H9 (cell line): ENCODE measurements around the gene TXNDC11. TPM values are rescaled to one million over a fixed set of nuclear protein-coding genes. Genes with fewer than 3 reads are reported as not detected.

Experiments
- DNase-seq: peaks from one replicate; pipeline ENCODE4 v3.0.0-alpha.2; 2017
- H2AFZ ChIP-seq: one replicate; pipeline ENCODE4 v1.6.1; 2013; ENCODE audit warnings: mild to moderate bottlenecking, low read length, control low read depth, moderate library complexity
- H2AK5ac ChIP-seq: 2 replicates; pipeline ENCODE4 v1.6.1; 2013; ENCODE audit warnings: low read length, control low read depth, mixed read lengths; ENCODE audit not compliant: insufficient read length
- H2BK120ac ChIP-seq: one replicate; pipeline ENCODE4 v1.6.1; 2013; ENCODE audit warnings: low read depth, mild to moderate bottlenecking, low read length, control low read depth, inconsistent platforms; ENCODE audit not compliant: poor library complexity, severe bottlenecking
- H2BK12ac ChIP-seq: 2 replicates; pipeline ENCODE4 v1.6.1; 2013; ENCODE audit warnings: low read length, control low read depth, mixed read lengths, low read depth; ENCODE audit not compliant: insufficient read length
- H2BK15ac ChIP-seq: 2 replicates; pipeline ENCODE4 v1.6.1; 2013; ENCODE audit warnings: low read depth, low read length, control low read depth
- H2BK20ac ChIP-seq: one replicate; pipeline ENCODE4 v1.6.1; 2013; ENCODE audit warnings: low read depth, mild to moderate bottlenecking, low read length, control low read depth, inconsistent platforms; ENCODE audit not compliant: poor library complexity, severe bottlenecking
- H2BK5ac ChIP-seq: 2 replicates; pipeline ENCODE4 v1.6.1; 2013; ENCODE audit warnings: low read length, control low read depth, mixed read lengths; ENCODE audit not compliant: insufficient read length
- H3K14ac ChIP-seq: 2 replicates; pipeline ENCODE4 v1.6.1; 2013; ENCODE audit warnings: low read length, control low read depth; ENCODE audit not compliant: insufficient read depth
- H3K18ac ChIP-seq: 2 replicates; pipeline ENCODE4 v1.6.1; 2013; ENCODE audit warnings: low read depth, mild to moderate bottlenecking, mixed read lengths, low read length, control low read depth; ENCODE audit not compliant: insufficient read length
- H3K23ac ChIP-seq: 2 replicates; pipeline ENCODE4 v1.6.1; 2013; ENCODE audit warnings: low read length, control low read depth, mixed read lengths, low read depth; ENCODE audit not compliant: insufficient read length
- H3K23me2 ChIP-seq: 2 replicates; pipeline ENCODE4 v1.6.1; 2013; ENCODE audit warnings: low read depth, mild to moderate bottlenecking, mixed read lengths, low read length, control low read depth; ENCODE audit not compliant: insufficient read length, poor library complexity, severe bottlenecking
- H3K27ac ChIP-seq: 2 replicates; pipeline ENCODE4 v1.5.1; 2013; ENCODE audit warnings: low read length, control low read depth, mixed read lengths, low read depth; ENCODE audit not compliant: insufficient read length
- H3K27me3 ChIP-seq: 2 replicates; pipeline ENCODE4 v1.6.1; 2013; ENCODE audit warnings: low read length, control low read depth, inconsistent platforms; ENCODE audit not compliant: insufficient read depth
- H3K4ac ChIP-seq: 2 replicates; pipeline ENCODE4 v1.6.1; 2013; ENCODE audit warnings: low read depth, mild to moderate bottlenecking, control low read depth, inconsistent platforms, low read length, moderate library complexity
- H3K4me1 ChIP-seq: 2 replicates; pipeline ENCODE4 v1.6.1; 2013; ENCODE audit warnings: low read length, control low read depth, inconsistent platforms; ENCODE audit not compliant: insufficient read depth
- H3K4me2 ChIP-seq: 2 replicates; pipeline ENCODE4 v1.6.1; 2013; ENCODE audit warnings: low read length, control low read depth, mixed read lengths; ENCODE audit not compliant: insufficient read length, insufficient read depth
- H3K56ac ChIP-seq: 2 replicates; pipeline ENCODE4 v1.6.1; 2013; ENCODE audit warnings: low read depth, mild to moderate bottlenecking, mixed read lengths, low read length, control low read depth; ENCODE audit not compliant: insufficient read length
- H3K79me1 ChIP-seq: 2 replicates; pipeline ENCODE4 v1.6.1; 2013; ENCODE audit warnings: low read depth, mild to moderate bottlenecking, moderate library complexity, low read length, control low read depth, inconsistent platforms; ENCODE audit not compliant: insufficient read depth, poor library complexity, severe bottlenecking
- H3K79me2 ChIP-seq: 2 replicates; pipeline ENCODE4 v1.6.1; 2013; ENCODE audit warnings: low read length, control low read depth, inconsistent platforms; ENCODE audit not compliant: insufficient read depth
- H3K9ac ChIP-seq: 2 replicates; pipeline ENCODE4 v1.6.1; 2013; ENCODE audit warnings: low read length, control low read depth, mixed read lengths; ENCODE audit not compliant: insufficient read length; ENCODE audit errors: extremely low read depth
- H3K9me3 ChIP-seq: one replicate; pipeline ENCODE4 v1.6.1; 2013; ENCODE audit warnings: low read depth, low read length, inconsistent platforms; ENCODE audit not compliant: control insufficient read depth
- H3T11ph ChIP-seq: one replicate; pipeline ENCODE4 v1.6.1; 2013; ENCODE audit warnings: mild to moderate bottlenecking, low read length, control low read depth, inconsistent platforms
- H4K20me1 ChIP-seq: one replicate; pipeline ENCODE4 v1.6.1; 2013; ENCODE audit not compliant: control insufficient read depth, insufficient read length, insufficient read depth
- H4K5ac ChIP-seq: 2 replicates; pipeline ENCODE4 v1.6.1; 2013; ENCODE audit warnings: low read depth, mild to moderate bottlenecking, mixed read lengths, low read length, control low read depth; ENCODE audit not compliant: insufficient read length
- H4K8ac ChIP-seq: replicated peaks from 2 replicates; pipeline ENCODE4 v1.6.1; 2013; ENCODE audit warnings: low read length, control low read depth, mixed read lengths, low read depth; ENCODE audit not compliant: insufficient read length
- H4K91ac ChIP-seq: 2 replicates; pipeline ENCODE4 v1.6.1; 2013; ENCODE audit warnings: low read depth, mild to moderate bottlenecking, moderate library complexity, mixed read lengths, low read length, control low read depth; ENCODE audit not compliant: insufficient read length
- H3K27ac Mint-ChIP-seq, 3 experiments: 2 replicates in 2 of 3; 3 replicates in 1 of 3; pipeline ENCODE4 v1.8.0; 2020 to 2021; ENCODE audit warnings: mixed read lengths in 3 of 3, mild to moderate bottlenecking in 1 of 3, moderate library complexity in 1 of 3
- H3K27me3 Mint-ChIP-seq: 2 replicates; pipeline ENCODE4 v1.8.0; 2021; ENCODE audit warnings: low read depth, mild to moderate bottlenecking, moderate library complexity, mixed read lengths
- H3K36me3 Mint-ChIP-seq, 3 experiments: 2 replicates in 2 of 3; 3 replicates in 1 of 3; pipeline ENCODE4 v1.8.0; 2020 to 2021; ENCODE audit warnings: low read depth in 3 of 3, mixed read lengths in 3 of 3; ENCODE audit not compliant: insufficient read depth in 1 of 3
- H3K4me1 Mint-ChIP-seq, 2 experiments: 2 replicates each; pipeline ENCODE4 v1.8.0; 2020; ENCODE audit warnings: mixed read lengths in 2 of 2
- H3K4me3 Mint-ChIP-seq, 2 experiments: 2 replicates in 1 of 2; 3 replicates in 1 of 2; pipeline ENCODE4 v1.8.0; 2020 to 2021; ENCODE audit warnings: mild to moderate bottlenecking in 2 of 2, mixed read lengths in 2 of 2, moderate library complexity in 1 of 2
- H3K9me3 Mint-ChIP-seq, 2 experiments: 2 replicates in 1 of 2; 3 replicates in 1 of 2; pipeline ENCODE4 v1.8.0; 2020; ENCODE audit warnings: mild to moderate bottlenecking in 2 of 2, mixed read lengths in 2 of 2, moderate library complexity in 1 of 2
- WGBS: extraction: QIAGEN DNeasy Blood & Tissue Kit; methylation state at CpG from one replicate; pipeline ENCODE4 v1.1.7; 2013; ENCODE audit warnings: missing lambda C conversion rate, low lambda C conversion rate, mixed read lengths; ENCODE audit not compliant: insufficient read length; ENCODE audit errors: extremely low coverage; 5-methylcytosine and 5-hydroxymethylcytosine counted together
- total RNA-seq: library from RNA; stranded (reverse); gene quantifications from 2 replicates; pipeline ENCODE4 v1.2.1, GENCODE V29; 2021
- TF ChIP-seq, protein P1 (sequence below): fragments of 200-600 bp; sonication (generic); conservative IDR thresholded peaks from 3 replicates; pipeline ENCODE4 v1.8.0; 2021; ENCODE audit warnings: antibody characterized with exemption, mild to moderate bottlenecking

TXNDC11 gene
- total RNA-seq, 1 experiment from 2014 or later = 12.2 TPM

- no peak overlapping the region for H3K56ac ChIP-seq
- WGBS = no CpG with 5 or more reads among the region's 1 CpG
- no peak overlapping the region for H2BK15ac ChIP-seq
- no peak overlapping the region for H4K91ac ChIP-seq
- no peaks in the 10 kb centered on the region for H3K9me3 ChIP-seq
- H3K23me2 ChIP-seq = no peaks in the 10 kb centered on the region
- no peak overlapping the region for H3K4me3 Mint-ChIP-seq
- no peaks in the 10 kb centered on the region for H4K20me1 ChIP-seq
- H3K9ac ChIP-seq = no peak overlapping the region
- H2BK5ac ChIP-seq = no peak overlapping the region
- H3K4ac ChIP-seq = no peak overlapping the region
- H3K18ac ChIP-seq = no peak overlapping the region
- no peak overlapping the region for H2AK5ac ChIP-seq
- H3K79me1 ChIP-seq = no peaks in the 10 kb centered on the region
- no peak overlapping the region for H3T11ph ChIP-seq
- no peak overlapping the region for H2AFZ ChIP-seq
- H3K9me3 Mint-ChIP-seq = no peaks in the 10 kb centered on the region
- H3K23ac ChIP-seq = no peak overlapping the region
- no peaks in the 10 kb centered on the region for H3K27me3 ChIP-seq
- no peak overlapping the region for H3K4me2 ChIP-seq
- H2BK120ac ChIP-seq = no peak overlapping the region
- TF ChIP-seq, protein P1, sequence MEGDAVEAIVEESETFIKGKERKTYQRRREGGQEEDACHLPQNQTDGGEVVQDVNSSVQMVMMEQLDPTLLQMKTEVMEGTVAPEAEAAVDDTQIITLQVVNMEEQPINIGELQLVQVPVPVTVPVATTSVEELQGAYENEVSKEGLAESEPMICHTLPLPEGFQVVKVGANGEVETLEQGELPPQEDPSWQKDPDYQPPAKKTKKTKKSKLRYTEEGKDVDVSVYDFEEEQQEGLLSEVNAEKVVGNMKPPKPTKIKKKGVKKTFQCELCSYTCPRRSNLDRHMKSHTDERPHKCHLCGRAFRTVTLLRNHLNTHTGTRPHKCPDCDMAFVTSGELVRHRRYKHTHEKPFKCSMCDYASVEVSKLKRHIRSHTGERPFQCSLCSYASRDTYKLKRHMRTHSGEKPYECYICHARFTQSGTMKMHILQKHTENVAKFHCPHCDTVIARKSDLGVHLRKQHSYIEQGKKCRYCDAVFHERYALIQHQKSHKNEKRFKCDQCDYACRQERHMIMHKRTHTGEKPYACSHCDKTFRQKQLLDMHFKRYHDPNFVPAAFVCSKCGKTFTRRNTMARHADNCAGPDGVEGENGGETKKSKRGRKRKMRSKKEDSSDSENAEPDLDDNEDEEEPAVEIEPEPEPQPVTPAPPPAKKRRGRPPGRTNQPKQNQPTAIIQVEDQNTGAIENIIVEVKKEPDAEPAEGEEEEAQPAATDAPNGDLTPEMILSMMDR = no peak
- H3K36me3 Mint-ChIP-seq = peaks cover 0 to 11% (median 9%) of the 10 kb centered on the region in 3 experiments; a peak in 5 of 7 replicates
- no peaks in the 10 kb centered on the region for H3K4me1 Mint-ChIP-seq
- H3K27ac Mint-ChIP-seq = no peak overlapping the region
- H2BK12ac ChIP-seq = no peak overlapping the region
- H3K27ac ChIP-seq = no peak overlapping the region
- no peak overlapping the region for H3K14ac ChIP-seq
- DNase-seq = no peak
- H3K79me2 ChIP-seq = no peaks in the 10 kb centered on the region
- H4K5ac ChIP-seq = no peak overlapping the region
- H2BK20ac ChIP-seq = no peak overlapping the region
- H4K8ac ChIP-seq = no peak overlapping the region
- no peaks in the 10 kb centered on the region for H3K27me3 Mint-ChIP-seq
- H3K4me1 ChIP-seq = no peaks in the 10 kb centered on the region
Observed at GRCh38 chr16:11708421-11708820, 34.2 kb downstream of the TXNDC11 start.
